ENCODE data around the gene CTSA. TPM values are rescaled to one million over a fixed set of nuclear protein-coding genes. Genes with fewer than 3 reads are reported as not detected.

The CTSA gene
- total RNA-seq, 4 donors from 2014 or later = 44.8 to 70.2 (median 48.3) TPM

DNA sequence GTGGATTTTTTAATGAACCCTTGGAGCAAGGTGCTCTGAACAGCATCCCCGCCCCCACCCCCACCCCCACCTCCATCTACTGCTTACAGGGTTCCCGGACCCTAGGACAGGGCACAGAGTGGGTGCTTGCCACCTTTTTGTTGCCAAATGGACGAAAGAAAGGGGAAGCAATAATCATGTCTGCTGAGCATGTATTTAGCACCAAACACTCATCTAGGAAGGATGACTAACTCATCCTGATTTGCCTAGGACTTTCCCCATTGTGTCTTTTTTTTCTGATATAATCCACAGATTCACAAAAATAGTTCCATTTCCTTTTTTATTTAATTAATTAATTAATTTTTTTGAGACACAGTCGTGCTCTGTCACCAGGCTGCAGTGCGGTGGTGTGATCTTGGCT is 22.0 kb downstream of the CTSA start:
- intact Hi-C loops (cut with DNase I) = no loop called here
- no peak overlapping the region for H3K4me3 ChIP-seq
- H3K36me3 ChIP-seq = peaks cover 0 to 6% (median under 1%) of the 10 kb centered on the region in 4 donors
- H3K27ac ChIP-seq (replicated peaks in 1 of 4) = peak overlapping the region in 1 of 4 donors; percentile 77
- 58% methylated on average over 4 of the region's 5 CpGs for WGBS
- TF ChIP-seq POLR2A (IDR thresholded peaks at IDR 0.05; ENCODE audit: low read depth) = no peak
- TF ChIP-seq CTCF (IDR thresholded peaks at IDR 0.05) = no peak
- no peak for TF ChIP-seq EP300 (IDR thresholded peaks at IDR 0.05)
- no peak for TF ChIP-seq POLR2AphosphoS5 (IDR thresholded peaks at IDR 0.05)
- peaks cover 0 to 14% (median 5%) of the 10 kb centered on the region in 4 donors for H3K27me3 ChIP-seq
- peaks cover 18 to 43% (median 32%) of the 10 kb centered on the region in 4 donors for H3K4me1 ChIP-seq
- no peak for DNase-seq (ENCODE audit: extremely low spot score)
- no peaks in the 10 kb centered on the region for H3K9me3 ChIP-seq

- peaks cover 30 to 49% (median 32%) of the 10 kb centered on the region in 4 donors for H3K4me1 ChIP-seq
- no peak overlapping the region for H3K4me3 ChIP-seq
- H3K27me3 ChIP-seq = peaks cover 0 to 6% (median 3%) of the 10 kb centered on the region in 4 donors
- no peaks in the 10 kb centered on the region for H3K36me3 ChIP-seq
- TF ChIP-seq POLR2AphosphoS5 (IDR thresholded peaks at IDR 0.05) (no peak), EP300 (IDR thresholded peaks at IDR 0.05) (no peak), POLR2A (IDR thresholded peaks at IDR 0.05; ENCODE audit: low read depth) (no peak), CTCF (IDR thresholded peaks at IDR 0.05) (no peak)
- no peaks in the 10 kb centered on the region for H3K9me3 ChIP-seq
- 68% methylated on average over 5 of the region's 5 CpGs for WGBS
- DNase-seq (ENCODE audit: extremely low spot score) = no peak
- intact Hi-C loops (cut with DNase I) = no loop called here
- H3K27ac ChIP-seq (replicated peaks in 1 of 4) = peak overlapping the region; percentile 37 to 69 (median 64)
Observed at GRCh38 chr20:45917790-45918141, 26.6 kb downstream of the CTSA start.

DNA sequence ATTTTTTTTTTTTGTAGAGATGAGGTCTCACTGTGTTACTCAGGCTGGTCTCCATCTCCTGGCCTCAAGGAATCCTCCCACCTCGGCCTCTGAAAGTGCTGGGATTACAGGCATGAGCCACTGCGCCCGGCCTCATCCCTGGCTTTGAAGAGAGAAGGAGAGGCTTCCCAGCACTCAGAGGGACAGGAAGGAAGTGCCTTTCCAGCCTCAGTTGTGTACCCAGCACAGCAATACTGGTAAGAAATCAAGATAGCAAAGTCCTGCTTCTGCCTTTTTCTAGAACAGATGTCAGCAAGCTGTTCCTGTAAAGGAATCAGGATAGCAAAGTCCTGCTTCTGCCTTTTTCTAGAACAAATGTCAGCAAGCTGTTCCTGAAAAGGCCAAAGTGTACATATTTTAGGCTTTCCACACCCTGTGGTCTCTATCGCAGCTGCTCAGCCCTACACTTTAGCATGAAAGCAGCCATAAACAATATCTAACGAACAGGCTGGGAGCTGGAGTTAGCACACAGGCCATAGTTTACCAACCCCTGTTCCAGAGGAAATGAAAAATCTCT is 27.1 kb downstream of the CTSA start:
- TF ChIP-seq POLR2AphosphoS5 (IDR thresholded peaks at IDR 0.05) (peak in 1 of 2 donors; percentile 23), EP300 (IDR thresholded peaks at IDR 0.05) (no peak)
- 59% methylated on average over 3 of the region's 5 CpGs for WGBS
- H3K9me3 ChIP-seq = no peaks in the 10 kb centered on the region
- H3K36me3 ChIP-seq = no peaks in the 10 kb centered on the region
- H3K4me1 ChIP-seq = peaks cover 28 to 47% (median 33%) of the 10 kb centered on the region in 4 donors
- no peak overlapping the region for H3K4me3 ChIP-seq
- intact Hi-C loops (cut with DNase I) = no loop called here
- DNase-seq (ENCODE audit: extremely low spot score) = no peak
- H3K27ac ChIP-seq (replicated peaks in 1 of 4) = peak overlapping the region; percentile 37 to 69 (median 64)
- H3K27me3 ChIP-seq = peaks cover 0 to 1% (median under 1%) of the 10 kb centered on the region in 4 donors

DNA sequence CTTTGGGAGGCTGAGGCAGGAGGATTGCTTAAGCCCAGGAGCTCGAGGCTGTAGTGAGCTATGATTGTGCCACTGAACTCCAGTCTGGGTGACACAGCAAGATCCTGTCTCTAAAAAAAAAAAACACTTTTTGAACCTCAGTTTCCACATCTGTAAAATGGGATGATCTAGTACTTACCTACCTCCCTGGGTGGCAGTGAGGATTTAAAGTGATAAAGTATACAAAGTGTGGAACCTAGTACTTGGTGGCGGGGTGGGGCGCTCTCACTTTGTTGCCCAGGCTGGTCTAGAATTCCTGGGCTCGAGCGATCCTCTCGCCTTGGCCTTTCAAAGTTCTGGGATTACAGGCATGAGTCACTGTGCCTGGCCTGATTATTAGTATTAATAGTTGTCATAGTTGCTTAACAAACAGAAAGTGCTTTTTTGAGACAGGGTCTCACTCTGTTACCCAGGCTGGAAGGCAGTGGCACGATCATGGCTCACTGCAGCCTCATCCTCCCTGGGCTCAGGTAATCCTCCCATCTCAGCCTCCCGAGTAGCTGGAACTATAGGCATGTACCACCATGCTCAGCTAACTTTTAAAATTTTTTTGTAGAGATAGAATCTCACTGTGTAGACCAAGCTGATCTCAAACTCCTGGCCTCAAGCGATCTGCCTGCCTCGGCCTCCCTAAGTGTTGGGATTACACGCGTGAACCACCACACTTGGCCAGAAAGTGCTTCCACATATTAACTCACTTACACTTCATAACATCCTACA is 27.8 kb downstream of the CTSA start:
- 82% methylated on average over 10 of the region's 12 CpGs for WGBS
- no peak overlapping the region for H3K4me3 ChIP-seq

More for the DNA sequence above, 27.8 kb downstream of the CTSA start:
- no peak for DNase-seq (ENCODE audit: extremely low spot score)
- H3K9me3 ChIP-seq = no peaks in the 10 kb centered on the region
- intact Hi-C loops (cut with DNase I) = no loop called here
- peak overlapping the region; percentile 37 to 69 (median 64) for H3K27ac ChIP-seq (replicated peaks in 1 of 4)
- H3K36me3 ChIP-seq = no peaks in the 10 kb centered on the region
- peaks cover 32 to 47% (median 38%) of the 10 kb centered on the region in 4 donors for H3K4me1 ChIP-seq
- TF ChIP-seq EP300 (IDR thresholded peaks at IDR 0.05) (no peak), POLR2AphosphoS5 (IDR thresholded peaks at IDR 0.05) (no peak), CTCF (IDR thresholded peaks at IDR 0.05) (no peak), POLR2A (IDR thresholded peaks at IDR 0.05; ENCODE audit: low read depth) (no peak)
- no peaks in the 10 kb centered on the region for H3K27me3 ChIP-seq
